Panc1 (cell line): Measurements from ENCODE around the gene CELF1. TPM values are rescaled to one million over a fixed set of nuclear protein-coding genes. Genes with fewer than 3 reads are reported as not detected.
"Not testable (repeated sequence)": the region's sequence is repeated elsewhere in the genome, so short reads cannot be mapped to it uniquely, and the experiment has no call there.

Experiments used
- ATAC-seq: fragments of 200-7000 bp; cut with Tn5 transposase; 2 replicates; pipeline ENCODE4 v1.9.1; 2020; ENCODE audit warnings: mild to moderate bottlenecking, moderate library complexity
- BruUV-seq: library from RNA; stranded (reverse); fragments of 400-500 nt; replicated peaks from 2 replicates; lab custom pipeline; 2021; lab: Mats Ljungman, UMichigan
- CTCF ChIA-PET: fragments of 300-600 bp; sonication (Branson Sonifier 250); formaldehyde crosslinking; loops from one replicate; lab custom pipeline; 2022; ENCODE audit warnings: antibody characterized with exemption; lab: Charles Lee
- POLR2A ChIA-PET: fragments of 300-600 bp; sonication (Branson Sonifier 250); formaldehyde crosslinking; loops from one replicate; lab custom pipeline; 2022; ENCODE audit warnings: antibody characterized with exemption; lab: Charles Lee
- DNase-seq: peaks from one replicate; pipeline ENCODE4 v3.0.0-alpha.2; 2010; ENCODE audit warnings: low read depth, low spot score
- H3K27ac ChIP-seq: 2 replicates; pipeline ENCODE4 v1.5.1; 2011; ENCODE audit warnings: mild to moderate bottlenecking, low read length, inconsistent platforms
- H3K27me3 ChIP-seq: fragments of 200-500 bp; sonication (Bioruptor generic); 2 replicates; pipeline ENCODE4 v1.6.0; 2014; ENCODE audit warnings: low read length, inconsistent platforms; ENCODE audit not compliant: control insufficient read depth, insufficient read depth
- H3K36me3 ChIP-seq: fragments of 200-500 bp; sonication (Bioruptor generic); 2 replicates; pipeline ENCODE4 v1.5.1; 2014; ENCODE audit warnings: inconsistent platforms, mild to moderate bottlenecking, low read length, moderate library complexity; ENCODE audit not compliant: control insufficient read depth, insufficient read depth
- H3K4me1 ChIP-seq: 2 replicates; pipeline ENCODE4 v1.5.1; 2011; ENCODE audit warnings: inconsistent platforms, mild to moderate bottlenecking, low read length, moderate library complexity; ENCODE audit not compliant: control insufficient read depth, insufficient read depth
- H3K4me3 ChIP-seq, 2 experiments: 2 replicates each; pipeline ENCODE4 v1.5.1; 2011 to 2012; ENCODE audit warnings: low read depth in 2 of 2, low read length in 2 of 2, mild to moderate bottlenecking in 2 of 2, inconsistent platforms in 1 of 2, moderate library complexity in 1 of 2
- H3K9me3 ChIP-seq: fragments of 200-500 bp; sonication (Bioruptor generic); 2 replicates; pipeline ENCODE4 v1.5.1; 2014; ENCODE audit warnings: low read depth, mild to moderate bottlenecking, inconsistent platforms, low read length, moderate library complexity; ENCODE audit not compliant: control insufficient read depth, insufficient read depth
- POLR2AphosphoS5 ChIP-seq: IDR thresholded peaks from 2 replicates; pipeline ENCODE4 v1.6.1; 2012; ENCODE audit warnings: mild to moderate bottlenecking, low read depth, low read length, moderate library complexity
- SIN3A ChIP-seq: IDR thresholded peaks from 2 replicates; pipeline ENCODE4 v1.6.1; 2012; ENCODE audit warnings: low read depth, mild to moderate bottlenecking, low read length, moderate library complexity, borderline replicate concordance; ENCODE audit not compliant: insufficient read depth
- TCF7L2 ChIP-seq: IDR thresholded peaks from 2 replicates; pipeline ENCODE4 v1.6.1; 2011; ENCODE audit warnings: mild to moderate bottlenecking, low read depth, low read length, inconsistent platforms
- in situ Hi-C: cut with HindIII; loops from 2 replicates; pipeline ENCODE4 v1.10.0; 2016; ENCODE audit warnings: low sequenced_read_pairs, low pct_unique_long_range_greater_than_20kb
- intact Hi-C: fragments of 100-400 bp; cut with micrococcal nuclease; formaldehyde crosslinking; loops from one replicate; pipeline ENCODE4 v1.10.0; 2022; ENCODE audit not compliant: unreplicated experiment
- total RNA-seq: library from RNA; stranded (reverse); gene quantifications from one replicate; pipeline ENCODE4 v1.2.1, GENCODE V29; 2021; ENCODE audit not compliant: unreplicated experiment
- TF ChIP-seq, protein P1 (sequence below), 2 experiments: IDR thresholded peaks; 2 replicates each; pipeline ENCODE4 v1.6.1; 2011 to 2012; ENCODE audit warnings: low read depth in 2 of 2, control low read depth in 1 of 2, low read length in 1 of 2, mild to moderate bottlenecking in 1 of 2, moderate library complexity in 1 of 2; ENCODE audit not compliant: insufficient read depth in 1 of 2
- TF ChIP-seq, protein P2 (sequence below): fragments of 450-650 bp; IDR thresholded peaks from 2 replicates; pipeline ENCODE4 v1.5.1; 2017; ENCODE audit warnings: mild to moderate bottlenecking

Gene CELF1
- total RNA-seq, 1 experiment from 2014 or later = 160 TPM

DNA sequence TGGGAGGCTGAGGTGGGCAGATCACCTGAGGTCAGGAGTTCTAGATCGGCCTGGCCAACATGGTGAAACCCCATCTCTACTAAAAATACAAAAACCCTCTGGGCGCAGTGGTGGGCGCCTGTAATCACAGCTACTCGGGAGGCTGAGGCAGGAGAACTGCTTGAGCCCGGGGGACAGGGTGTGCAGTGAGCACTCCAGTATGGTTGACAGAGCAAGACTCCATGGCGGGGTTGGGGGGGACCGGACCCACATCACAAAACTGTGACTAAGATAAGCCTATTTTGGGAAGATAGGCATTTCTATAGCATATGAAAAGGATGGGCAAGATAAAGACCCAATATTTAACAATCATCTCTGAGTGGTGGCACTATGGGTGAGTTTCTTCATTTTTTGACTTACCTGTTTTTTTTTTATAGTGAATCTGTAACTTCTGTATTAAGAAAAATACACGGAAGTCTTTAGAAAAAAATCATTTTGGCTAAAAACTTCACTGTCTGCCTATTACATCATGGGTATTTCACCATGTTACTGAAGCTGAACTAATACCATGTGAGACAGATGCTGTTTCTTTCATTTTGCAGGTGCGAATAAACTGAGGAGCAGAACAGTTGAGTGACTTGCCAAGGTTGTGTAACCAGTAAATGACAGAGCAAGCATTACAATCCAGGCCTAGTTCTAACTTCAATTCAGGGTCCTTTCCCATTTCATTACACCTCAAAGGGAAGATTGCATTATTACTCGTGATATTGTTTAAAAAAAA lies 2.5 kb downstream of the CELF1 start:
- ChIA-PET CTCF (interaction anchor here (1.0 to 1.1 kb wide), 2 partner anchors 27 to 41 kb away, joined by 3 read pairs; no protein-coding TSS in a partner anchor), POLR2A (interaction anchor here (1.2 kb wide), 1 partner anchor 28 kb away, joined by 13 read pairs; the partner anchor contains the start of genes KBTBD4 and NDUFS3)
- TF ChIP-seq TCF7L2 = no peak
- TF ChIP-seq SIN3A = no peak
- TF ChIP-seq POLR2AphosphoS5 = no peak
- TF ChIP-seq, protein P1, sequence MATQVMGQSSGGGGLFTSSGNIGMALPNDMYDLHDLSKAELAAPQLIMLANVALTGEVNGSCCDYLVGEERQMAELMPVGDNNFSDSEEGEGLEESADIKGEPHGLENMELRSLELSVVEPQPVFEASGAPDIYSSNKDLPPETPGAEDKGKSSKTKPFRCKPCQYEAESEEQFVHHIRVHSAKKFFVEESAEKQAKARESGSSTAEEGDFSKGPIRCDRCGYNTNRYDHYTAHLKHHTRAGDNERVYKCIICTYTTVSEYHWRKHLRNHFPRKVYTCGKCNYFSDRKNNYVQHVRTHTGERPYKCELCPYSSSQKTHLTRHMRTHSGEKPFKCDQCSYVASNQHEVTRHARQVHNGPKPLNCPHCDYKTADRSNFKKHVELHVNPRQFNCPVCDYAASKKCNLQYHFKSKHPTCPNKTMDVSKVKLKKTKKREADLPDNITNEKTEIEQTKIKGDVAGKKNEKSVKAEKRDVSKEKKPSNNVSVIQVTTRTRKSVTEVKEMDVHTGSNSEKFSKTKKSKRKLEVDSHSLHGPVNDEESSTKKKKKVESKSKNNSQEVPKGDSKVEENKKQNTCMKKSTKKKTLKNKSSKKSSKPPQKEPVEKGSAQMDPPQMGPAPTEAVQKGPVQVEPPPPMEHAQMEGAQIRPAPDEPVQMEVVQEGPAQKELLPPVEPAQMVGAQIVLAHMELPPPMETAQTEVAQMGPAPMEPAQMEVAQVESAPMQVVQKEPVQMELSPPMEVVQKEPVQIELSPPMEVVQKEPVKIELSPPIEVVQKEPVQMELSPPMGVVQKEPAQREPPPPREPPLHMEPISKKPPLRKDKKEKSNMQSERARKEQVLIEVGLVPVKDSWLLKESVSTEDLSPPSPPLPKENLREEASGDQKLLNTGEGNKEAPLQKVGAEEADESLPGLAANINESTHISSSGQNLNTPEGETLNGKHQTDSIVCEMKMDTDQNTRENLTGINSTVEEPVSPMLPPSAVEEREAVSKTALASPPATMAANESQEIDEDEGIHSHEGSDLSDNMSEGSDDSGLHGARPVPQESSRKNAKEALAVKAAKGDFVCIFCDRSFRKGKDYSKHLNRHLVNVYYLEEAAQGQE (IDR thresholded peaks at IDR 0.05; ENCODE audit: insufficient read depth in 1 of 2, low read depth in 2 of 2, low read length in 1 of 2) = no peak
- TF ChIP-seq, protein P2, sequence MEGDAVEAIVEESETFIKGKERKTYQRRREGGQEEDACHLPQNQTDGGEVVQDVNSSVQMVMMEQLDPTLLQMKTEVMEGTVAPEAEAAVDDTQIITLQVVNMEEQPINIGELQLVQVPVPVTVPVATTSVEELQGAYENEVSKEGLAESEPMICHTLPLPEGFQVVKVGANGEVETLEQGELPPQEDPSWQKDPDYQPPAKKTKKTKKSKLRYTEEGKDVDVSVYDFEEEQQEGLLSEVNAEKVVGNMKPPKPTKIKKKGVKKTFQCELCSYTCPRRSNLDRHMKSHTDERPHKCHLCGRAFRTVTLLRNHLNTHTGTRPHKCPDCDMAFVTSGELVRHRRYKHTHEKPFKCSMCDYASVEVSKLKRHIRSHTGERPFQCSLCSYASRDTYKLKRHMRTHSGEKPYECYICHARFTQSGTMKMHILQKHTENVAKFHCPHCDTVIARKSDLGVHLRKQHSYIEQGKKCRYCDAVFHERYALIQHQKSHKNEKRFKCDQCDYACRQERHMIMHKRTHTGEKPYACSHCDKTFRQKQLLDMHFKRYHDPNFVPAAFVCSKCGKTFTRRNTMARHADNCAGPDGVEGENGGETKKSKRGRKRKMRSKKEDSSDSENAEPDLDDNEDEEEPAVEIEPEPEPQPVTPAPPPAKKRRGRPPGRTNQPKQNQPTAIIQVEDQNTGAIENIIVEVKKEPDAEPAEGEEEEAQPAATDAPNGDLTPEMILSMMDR = no peak
- H3K27me3 ChIP-seq = no peaks in the 10 kb centered on the region
- peak overlapping the region; percentile 48; the same call in 1 of the 2 replicates for H3K27ac ChIP-seq
- no peak for DNase-seq
- intact Hi-C loops (no loop called here), in situ Hi-C loops (no loop called here)
- H3K36me3 ChIP-seq = peaks cover 15% of the 10 kb centered on the region
- no peaks in the 10 kb centered on the region for H3K9me3 ChIP-seq
- BruUV-seq = TSS peak; percentile 65
- peaks cover 19% of the 10 kb centered on the region for H3K4me1 ChIP-seq
- no peak for ATAC-seq
- H3K4me3 ChIP-seq = peak overlapping the region in 1 of 2 experiments; percentile 75; a peak in 2 of 4 replicates

DNA sequence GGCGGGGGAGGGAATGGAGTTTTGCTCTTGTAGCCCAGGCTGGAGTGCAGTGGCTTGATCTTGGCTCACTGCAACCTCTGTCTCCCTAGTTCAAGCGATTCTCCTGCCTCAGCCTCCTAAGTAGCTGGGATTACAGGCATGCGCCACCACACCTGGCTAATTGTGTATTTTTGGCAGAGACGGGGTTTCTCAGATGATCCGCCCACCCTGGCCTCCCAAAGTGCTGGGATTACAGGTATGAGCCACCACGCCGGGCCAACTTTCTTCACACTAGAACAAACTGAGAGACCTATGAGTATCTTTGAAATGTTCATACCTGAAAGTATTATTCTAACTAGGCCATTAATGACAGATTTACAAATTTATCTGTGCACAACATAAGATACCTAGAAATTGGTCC lies 6.7 kb downstream of the CELF1 start:
- POLR2A ChIA-PET = interaction anchor here (0.7 kb wide), 1 partner anchor 31 kb away, joined by 4 read pairs; no protein-coding TSS in a partner anchor
- intact Hi-C loops, CTCF ChIA-PET, H3K4me3 ChIP-seq, BruUV-seq, ATAC-seq, H3K27ac ChIP-seq, H3K9me3 ChIP-seq, H3K36me3 ChIP-seq, H3K27me3 ChIP-seq, in situ Hi-C loops, DNase-seq: not testable (repeated sequence)
- H3K4me1 ChIP-seq = peaks cover 10% of the 10 kb centered on the region

DNA sequence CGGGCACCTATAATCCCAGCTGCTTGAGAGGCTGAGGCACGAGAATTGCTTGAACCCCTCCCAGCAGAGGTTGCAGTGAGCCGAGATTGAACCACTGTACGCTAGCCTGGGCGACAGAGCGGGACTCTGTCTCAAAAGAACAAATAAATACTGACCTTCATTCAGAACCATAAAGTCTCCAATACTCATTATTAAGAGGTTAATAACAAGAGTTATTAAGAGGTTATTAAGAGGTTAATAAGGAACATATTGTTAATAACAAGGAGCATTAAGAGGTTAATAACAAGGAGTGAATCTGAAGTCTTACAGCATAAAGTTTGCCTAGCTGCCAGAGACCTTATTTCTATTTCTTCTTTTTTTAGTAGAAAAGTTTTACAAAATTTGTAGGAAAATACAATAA lies 7.6 kb downstream of the CELF1 start:
- ChIA-PET CTCF (interaction anchor here (0.8 kb wide), 1 partner anchor 51 kb away, joined by 5 read pairs; no protein-coding TSS in a partner anchor), POLR2A (no interaction called here)
- no TSS peak for BruUV-seq
- Histone ChIP-seq H3K27ac (no peak overlapping the region), H3K4me1 (peaks cover 5% of the 10 kb centered on the region), H3K27me3 (no peaks in the 10 kb centered on the region), H3K36me3 (peaks cover 2% of the 10 kb centered on the region), H3K9me3 (no peaks in the 10 kb centered on the region), H3K4me3 (no peak overlapping the region)
- DNase-seq (no peak), ATAC-seq (no peak)
- in situ Hi-C loops = no loop called here
- TF ChIP-seq, protein P1 (IDR thresholded peaks at IDR 0.05; ENCODE audit: insufficient read depth in 1 of 2, low read depth in 2 of 2, low read length in 1 of 2) = no peak
- TF ChIP-seq, protein P2 = no peak
- intact Hi-C loops = no loop called here
